ENCODE measurements around the gene SLC23A2.

DNA sequence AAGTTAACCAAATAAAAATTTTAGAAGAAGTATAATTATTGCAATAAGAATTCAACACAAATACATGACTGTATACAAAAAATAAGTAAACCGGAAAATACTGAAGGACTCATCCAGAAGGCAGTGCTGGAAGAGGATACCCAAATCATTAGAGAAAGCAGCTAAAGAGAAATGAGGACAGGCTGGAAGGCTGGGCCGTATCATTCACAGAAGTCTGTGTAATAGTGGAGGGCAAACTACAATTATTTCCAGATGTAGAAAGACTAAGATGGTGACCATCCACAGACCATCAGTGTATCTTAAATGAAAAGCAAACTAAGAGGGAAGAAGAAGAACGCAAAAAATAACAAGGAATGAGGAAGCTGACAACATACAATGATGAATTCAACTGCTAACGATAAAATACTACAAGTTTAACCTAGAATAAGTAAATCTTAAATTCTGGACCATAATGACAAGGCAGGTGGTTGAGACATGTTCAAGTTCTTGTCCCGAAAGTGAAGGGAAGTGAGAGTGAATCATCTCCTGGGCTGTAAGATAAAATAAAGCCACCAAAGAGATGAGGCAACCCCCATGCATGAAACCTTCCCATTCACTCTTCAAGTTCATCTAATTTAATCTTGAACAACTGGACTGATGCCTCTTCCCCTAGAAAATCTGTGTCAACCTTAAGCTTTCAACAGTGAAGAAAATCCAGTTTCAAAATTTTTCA is 71.5 kb downstream of the SLC23A2 start:
- TF ChIP-seq CTCF (IDR thresholded peaks at IDR 0.05; ENCODE audit: insufficient read depth, low read depth, low read length) = no peak
- no peak for TF ChIP-seq EZH2 (IDR thresholded peaks at IDR 0.05; ENCODE audit: insufficient read depth, low read length)

Measured in astrocyte (in vitro differentiated cells and primary cell).